Bone marrow (tissue), 2 donors: ENCODE measurements around the gene CPM.

Experiments
- DNase-seq, 2 donors: peaks; one replicate each; lab custom pipeline; 2025; lab: John Stamatoyannopoulos, UW

The CPM gene

DNA sequence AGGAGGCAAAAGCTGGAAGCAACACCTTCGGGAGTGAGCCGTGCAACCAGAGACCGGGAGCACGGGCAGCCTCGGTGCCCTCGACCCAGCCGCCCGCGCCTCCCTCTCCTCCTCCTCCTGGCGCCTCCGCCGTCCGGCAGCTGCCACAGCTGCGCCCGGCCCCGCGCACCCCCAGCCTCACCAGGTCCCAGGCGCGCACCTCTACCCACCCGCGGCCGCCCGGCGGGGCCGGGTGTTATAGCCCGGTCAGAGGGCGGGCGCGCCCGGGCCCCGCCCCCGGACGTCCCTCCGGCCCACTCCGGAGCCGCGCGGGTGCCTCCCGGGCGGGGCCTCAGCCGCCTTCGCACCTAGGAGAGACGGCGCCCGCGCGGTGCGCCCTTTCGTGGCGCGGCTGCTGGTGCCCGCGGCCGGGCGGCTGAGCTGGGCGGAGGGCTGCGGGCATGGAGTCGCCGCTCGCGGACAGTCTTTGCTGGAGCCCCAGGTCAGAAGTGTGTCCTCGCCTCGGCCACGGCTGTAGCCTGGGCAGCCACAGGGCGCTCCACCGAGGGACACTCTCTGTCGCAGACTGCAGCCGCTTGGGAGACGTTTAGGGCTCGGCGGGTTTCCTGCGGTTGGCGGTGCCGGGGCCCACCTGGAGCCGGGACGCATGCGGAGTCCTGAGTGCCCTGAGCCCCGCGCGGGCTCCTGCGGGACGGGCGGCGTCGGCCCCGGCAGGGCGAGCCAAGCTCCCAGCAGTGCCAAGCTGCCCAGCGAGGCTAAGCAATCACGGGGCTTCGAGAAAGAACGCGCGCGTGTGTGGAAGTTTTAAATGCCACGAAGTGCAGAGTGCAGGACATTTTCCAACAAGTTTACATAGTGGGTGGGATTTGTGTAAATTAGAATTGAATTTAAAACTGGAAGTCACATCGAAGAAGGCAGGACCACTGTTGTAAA, at the start of gene CPM:
Gene CPM (minus strand): TSS at position 211 of the 933 bp plus-strand sequence. CDS start 334 bp downstream, outside the sequence.
- DNase-seq = peak in 1 of 2 donors; percentile 61

DNA sequence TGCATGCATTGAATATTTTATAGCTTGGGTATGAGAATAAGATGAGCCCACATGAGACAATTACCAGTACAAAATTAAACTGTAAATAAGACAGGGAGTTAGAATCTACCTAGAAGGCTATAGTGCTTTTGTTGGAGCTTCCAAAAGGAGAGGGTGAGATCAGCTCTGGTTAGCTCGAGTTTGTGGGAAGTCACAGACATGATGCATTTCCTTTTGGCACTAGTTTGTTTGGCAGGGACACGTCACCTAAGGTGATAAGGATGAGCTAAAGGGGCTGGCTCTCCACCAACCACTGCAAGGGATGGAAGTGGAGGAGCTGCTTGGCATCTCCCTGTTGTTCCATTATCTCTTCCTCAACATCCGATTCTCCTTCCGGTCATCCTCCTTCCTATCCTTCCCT, 48.5 kb upstream of the CPM start:
- no peak for DNase-seq

DNA sequence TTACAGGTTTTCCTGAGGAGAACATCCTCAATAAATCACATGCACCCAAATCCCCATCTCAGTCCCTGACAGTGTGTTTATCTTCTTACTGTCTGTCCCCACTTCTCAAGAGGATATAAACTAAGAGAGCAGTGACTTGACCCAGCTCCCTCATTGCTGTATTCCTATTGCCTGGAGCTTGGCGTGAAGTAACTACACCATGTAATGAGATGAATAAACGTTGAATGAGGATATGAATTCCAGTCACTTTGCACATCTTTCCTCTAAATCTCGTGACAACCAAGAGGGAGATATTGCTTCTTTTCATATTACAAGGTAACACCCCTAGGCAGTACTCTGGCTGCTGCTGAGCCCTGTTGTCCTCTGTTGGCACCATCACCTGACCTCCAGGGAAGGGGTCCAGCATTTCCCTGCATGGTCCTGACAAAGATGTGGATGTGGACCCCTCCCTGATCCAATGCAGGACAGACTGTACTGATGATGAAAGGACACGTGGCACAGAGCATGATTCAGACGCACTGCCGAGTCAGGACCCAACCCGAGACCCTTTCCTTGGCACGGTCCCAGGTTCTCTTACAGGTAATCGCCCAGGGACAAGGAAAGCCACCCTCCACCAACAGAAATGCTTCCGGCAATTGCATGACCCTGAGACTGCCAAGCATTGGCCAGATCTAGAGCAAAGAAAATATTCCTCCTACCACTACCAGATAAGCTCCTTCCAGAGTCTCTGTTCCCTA, 47.7 kb upstream of the CPM start:
- DNase-seq = no peak

DNA sequence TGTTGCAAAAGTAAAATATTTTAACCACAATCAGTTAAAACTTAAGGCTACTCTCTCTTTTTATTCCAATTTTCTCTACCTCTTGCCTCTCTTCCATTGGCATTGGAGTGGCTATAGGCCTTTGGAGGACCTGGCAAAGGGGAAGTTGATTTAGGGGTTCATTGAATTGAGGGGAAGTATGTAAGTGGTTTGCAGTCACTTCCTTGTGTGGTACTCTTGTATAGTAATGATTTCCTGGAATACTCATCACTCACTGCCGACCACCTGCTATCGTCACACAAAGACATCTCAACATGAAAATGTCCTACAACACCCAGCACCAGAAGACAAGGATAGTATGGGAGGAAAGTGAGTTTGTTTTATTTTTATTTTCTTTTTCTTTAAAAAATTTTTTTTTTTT, 45.7 kb upstream of the CPM start:
- no peak for DNase-seq

DNA sequence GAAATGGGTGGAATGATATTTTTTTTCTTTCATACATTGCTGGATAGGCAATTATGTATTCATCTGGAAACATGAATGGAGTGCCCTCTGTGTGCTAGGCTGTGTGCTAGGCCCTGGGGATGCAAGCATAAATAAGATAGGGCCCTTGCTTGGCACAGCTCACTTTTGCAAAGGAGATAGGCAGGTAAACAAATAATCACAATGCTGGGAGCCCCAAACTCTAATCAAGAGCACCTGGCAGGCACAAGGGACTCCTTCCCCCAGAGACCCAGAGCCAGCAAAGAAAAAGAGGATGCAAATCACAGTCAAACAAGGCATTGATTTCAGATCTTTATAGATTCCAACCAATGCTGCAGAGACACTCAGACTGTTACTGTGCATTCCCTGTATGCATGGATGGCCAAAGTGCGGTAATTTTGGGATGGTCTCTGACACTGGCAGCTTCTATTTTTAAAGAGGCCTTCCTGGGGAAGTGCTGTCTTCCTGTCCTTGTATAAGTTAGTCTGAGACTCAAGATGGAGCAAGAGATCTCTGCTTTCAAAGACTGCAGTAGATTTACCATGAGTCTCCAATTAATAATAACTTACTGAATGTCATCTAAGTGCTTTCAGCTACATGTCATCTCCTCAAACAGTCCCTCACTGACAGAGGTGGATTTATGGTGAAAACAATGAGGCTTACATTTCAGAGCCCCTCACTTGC, 45.1 kb upstream of the CPM start:
- no peak for DNase-seq

DNA sequence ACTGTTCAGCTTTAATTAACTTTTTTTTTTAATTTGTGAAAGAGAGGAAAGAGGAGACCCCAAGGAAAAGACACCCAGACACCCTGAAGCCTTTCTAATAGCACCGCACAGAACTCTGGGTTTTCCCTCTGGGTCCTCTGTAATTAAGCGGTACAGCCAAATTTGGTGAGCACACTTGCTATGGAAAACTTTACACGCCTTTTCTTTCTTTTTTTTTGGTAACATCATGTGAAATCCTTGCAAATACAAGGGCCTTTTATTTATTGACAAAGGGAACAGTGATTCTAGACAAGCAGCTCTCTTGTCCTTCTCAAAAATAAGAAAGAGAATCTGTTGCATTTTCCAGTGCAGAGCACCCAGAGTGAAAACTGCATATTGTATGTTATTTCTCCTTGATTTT, 44.4 kb upstream of the CPM start:
- DNase-seq = no peak

DNA sequence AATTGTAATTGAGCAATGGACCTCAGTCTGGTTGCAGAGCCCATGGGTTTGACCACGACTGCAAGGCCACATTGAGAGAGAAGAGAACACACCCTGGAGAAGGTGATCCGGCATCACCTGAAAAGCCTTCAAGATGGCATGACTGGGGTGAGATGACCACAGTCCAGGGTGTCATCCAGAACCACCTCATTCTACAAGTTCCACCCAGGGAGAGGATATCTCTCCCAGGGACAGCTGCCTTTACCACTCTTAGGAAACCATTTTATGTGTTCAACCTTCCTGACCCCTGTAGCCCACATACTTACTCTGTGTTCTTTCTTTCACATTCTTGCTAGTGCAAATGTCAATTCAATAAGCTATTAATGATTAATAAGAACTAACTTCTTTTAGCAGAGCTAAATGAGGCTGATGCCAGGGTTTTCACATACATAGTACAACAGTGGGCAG, 43.4 kb upstream of the CPM start:
- no peak for DNase-seq

DNA sequence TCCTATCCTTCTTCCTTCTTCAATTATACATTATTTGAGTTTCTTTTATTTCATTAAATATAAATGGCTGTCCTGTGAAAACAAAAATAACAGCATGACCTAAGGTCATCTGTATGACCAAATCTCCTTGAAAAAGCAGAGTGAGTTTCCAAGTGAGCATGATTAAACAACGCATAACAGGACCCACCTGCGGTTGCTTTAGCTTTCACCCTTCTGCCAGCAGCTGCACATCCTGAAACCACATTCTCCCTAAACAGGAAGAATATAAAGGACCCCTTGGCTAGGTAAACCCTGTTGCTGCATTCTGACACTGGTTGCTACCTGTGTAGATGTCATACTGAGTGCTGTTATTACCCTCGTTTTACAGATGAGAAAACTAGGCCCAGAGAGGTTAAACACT, 42.8 kb upstream of the CPM start:
- no peak for DNase-seq

DNA sequence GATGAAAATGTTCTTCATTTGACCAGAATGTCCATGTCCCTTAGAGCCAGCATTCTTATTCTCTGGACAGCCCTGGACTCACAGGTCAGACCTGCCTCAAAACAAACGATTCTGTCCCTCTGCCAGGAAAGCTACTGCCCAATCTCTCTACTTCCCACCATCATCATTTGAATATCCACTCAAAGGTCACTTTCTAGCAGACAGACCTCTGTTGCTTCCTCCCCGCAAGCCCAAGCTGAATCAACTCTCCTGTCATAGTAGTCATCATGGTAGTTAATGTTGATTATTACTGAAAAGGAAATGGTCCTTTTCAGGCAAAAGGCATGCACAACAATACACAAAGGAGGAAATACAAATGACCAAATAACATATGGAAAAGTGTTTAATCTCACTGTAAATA, 39.6 kb upstream of the CPM start:
- no peak for DNase-seq

DNA sequence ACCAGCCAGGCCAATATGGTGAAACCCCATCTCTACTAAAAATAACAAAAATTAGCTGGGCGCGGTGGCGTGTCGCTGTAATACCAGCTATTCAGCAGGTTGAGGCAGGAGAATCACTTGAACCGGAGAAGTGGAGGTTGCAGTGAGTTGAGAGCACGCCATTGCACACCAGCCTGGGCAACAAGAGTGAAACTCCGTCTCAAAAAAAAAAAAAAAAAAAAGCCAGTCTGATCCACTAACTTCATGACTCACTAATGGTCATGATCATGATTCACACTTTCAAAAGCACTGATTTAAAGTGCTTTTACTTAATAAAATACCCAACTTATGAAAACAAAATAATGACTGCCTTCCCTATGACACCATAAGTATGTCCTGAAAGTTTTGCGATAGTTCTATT, 38.4 kb upstream of the CPM start:
- DNase-seq = no peak

DNA sequence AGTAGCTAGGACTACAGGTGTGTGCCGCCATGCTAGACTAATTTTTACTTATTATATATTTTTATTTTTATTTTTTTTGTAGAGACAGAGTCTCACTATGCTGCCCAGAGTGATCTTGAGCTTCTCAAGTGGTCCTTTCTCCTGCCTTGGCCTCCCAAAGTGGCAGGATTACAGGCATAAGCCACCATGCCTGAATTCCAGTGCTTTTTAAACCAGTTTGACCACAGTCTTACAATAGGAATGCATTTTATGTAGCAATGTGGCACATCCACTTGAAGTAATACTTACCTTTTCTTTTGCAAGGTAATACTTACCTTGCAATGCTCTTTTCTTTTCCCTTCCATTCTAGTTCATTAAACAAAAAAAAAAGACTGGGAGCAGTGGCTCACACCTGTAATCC, 38.0 kb upstream of the CPM start:
- DNase-seq = no peak

DNA sequence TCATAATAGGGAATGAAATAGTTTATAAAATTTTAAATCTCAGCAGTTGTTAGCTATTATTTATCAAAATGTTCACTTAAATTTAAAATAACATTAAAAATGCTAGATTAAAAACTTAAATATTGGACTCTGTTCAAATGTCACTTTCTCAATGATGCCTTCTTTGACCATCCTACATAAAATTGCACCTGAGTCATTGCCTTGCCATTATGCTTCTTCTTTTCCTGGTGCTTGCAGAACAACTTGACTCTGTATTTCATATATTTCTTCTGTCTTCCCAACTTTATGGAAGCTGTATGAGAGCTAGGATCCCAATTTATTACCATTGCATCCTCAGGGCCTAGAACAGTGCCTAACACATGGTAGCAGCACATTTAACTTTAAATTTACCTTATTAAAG, 37.3 kb upstream of the CPM start:
- DNase-seq = no peak

DNA sequence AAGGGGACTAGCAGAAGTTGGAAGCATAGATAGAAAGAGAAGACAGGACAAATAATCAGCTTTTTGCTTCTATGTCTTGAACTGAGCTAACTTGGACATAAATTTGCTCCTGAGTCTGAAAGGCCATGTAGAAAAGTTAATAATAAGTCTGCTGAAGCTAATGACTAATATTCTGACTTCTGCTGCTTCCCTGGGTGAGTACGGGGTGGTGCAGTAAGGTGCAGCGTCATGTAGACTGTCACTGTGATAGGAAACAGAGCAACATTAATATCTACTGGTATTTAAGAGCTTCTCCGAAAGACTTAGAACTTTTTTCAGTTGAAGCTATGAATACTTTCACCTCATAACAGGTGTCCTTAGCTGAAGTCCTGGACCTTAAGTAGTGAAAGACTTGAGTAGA, 34.1 kb upstream of the CPM start:
- DNase-seq = no peak

DNA sequence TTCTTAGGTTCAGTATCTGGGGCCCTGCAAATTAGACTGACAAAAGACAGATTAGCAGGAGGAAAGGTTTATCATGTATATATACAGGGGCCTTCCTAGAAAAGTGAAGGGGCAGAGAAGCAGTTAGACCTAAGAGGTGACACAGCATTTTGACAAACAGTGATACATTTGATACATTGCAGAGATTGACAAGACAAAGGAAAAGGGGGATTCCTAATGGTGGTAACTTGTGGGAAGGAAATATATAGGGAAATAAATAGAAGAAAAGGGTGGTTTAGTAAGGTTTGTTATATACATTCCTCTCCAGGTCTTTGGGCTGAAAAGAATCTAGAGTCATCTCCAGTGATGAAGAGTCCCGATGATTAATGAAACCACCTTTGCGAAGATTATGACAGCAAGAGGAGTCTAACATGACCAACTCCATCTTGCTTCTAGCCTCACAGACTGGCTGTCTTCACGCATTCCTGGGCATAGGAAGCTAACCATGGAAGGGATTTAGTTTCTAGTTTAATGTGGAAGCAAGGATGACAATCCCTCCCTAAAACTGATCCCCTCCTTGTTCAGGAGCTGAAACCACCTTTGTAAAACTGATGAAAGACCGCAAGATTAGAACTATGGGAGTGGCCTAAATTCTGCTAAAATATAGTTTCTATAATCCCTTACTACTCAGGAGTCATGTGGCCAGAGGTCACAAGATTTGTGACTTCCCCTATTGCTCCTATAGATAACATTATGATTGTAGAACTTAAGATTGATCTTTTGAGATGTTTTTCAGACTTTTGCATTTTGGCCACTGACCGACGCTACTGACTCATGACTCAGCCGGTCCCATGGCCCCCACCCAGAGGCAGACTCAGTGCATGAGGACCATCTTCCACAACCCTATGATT, 31.1 kb upstream of the CPM start:
- no peak for DNase-seq

DNA sequence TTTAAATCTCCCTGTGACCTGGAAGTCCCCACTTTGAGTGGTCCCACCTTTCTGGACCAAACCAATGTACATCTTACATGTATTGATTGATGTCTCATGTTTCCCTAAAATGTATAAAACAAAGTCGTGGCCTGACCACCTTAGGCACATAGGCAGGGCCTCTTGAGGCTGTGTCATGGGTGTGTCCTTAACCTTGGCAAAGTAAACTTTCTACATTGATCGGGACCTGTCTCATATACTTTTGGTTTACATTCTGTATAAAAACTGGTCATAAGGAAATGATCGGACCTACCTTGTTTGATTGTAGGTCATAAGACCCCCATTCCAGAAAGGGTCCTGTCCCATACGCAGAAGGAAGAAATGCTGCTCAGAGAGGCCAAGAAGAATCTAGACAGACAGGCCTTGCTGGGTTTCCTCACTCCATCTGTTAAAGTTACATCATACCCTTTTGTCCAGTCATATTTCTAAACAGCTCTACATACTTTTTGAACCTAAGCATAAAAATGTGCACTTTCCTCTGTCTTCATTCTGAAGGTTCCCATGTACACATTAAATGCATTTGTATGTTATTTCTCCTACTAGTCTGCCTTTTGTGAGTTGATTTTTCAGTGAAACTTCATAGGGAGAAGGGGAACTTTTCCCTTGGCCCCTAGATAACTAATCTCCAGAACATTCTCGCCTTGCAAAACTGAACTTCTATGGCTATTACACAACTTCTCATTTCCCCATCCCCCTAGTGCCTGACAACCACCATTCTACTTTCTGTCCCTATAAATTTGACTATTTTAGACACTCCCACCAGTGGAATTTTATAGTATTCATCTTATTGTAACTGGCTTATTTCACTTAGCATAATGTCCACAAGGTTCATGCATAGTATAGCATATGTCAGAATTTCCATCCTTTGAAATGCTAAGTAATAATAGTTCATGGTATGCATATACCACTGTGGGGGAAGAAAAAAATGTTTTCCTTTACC, 30.2 kb upstream of the CPM start:
- no peak for DNase-seq

DNA sequence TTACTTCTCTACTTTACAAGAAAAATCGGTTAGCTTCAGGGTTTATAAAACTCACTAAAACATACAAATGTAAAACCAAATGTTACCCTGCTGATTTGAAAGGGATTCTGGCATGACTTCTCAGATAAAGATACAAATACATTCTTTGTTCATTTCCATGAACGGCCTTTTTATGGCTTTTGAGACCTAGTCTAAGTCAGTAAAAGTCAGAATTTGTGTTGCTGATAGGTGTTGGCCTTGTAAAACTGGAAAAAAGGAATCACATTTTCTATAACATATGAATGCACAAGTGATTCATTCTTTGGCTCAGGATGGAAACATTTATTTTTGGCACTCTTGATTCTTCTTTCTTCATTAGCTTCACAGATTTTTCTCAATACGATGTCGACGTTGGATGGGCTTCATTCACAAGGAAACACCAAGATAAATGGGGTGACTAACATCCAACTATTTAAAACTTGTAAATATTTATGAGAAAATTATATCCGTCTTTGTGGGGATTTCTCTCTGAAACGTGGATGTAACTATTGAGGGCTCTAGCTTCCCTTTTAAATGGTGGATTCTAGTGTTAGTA, 27.0 kb upstream of the CPM start:
- no peak for DNase-seq

DNA sequence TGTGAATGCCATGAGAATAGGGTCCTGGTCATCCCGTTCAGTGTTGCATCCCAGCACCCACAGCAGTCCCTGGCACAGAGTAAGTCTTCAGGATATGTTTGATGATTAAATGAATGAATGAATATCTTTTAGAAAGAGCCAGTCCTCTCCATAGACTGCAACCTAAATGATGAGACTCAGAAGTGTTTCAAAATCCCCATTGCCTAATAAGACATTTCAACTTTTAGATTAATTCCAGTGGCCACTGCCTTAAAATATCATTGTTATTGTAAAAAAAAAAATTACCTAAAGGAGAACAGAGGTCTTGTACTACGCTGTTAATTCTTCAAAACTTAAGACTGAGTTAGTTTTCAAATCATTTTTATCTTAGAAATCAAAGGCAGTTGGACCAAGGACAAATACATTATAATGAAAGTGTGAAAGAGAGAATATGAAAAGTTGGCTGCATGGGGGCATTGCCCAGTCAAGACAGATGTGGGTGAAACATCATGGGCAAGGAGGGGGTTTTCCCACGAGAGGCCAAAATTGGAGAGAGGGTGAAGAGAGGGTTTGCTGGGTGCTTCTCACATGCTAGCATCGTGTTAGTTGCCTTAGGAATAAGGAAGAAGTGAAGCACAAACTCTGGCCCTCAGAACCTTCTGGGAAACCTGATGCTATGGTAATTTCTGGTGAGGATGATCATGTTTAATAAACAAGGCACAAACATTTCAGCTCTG, 26.3 kb upstream of the CPM start:
- no peak for DNase-seq

DNA sequence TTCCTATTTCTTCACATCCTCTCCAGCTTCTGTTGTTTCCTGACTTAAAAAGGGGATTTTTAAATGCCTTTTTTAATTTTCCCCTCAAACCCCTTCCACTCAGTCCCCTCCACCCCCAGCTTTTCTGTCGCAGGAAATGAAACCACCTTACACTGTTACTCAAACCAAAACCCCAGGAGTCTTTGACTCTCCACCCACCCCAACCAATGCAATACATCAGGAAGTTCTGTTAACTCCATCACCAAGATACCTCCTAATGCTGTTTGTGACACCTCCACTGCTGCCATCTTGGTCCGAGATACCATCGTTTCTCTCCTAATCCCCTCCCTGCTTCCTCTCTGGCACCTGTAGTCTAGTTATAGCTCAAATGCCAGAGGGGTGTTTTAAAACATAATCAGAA, 25.4 kb upstream of the CPM start:
- DNase-seq = no peak

DNA sequence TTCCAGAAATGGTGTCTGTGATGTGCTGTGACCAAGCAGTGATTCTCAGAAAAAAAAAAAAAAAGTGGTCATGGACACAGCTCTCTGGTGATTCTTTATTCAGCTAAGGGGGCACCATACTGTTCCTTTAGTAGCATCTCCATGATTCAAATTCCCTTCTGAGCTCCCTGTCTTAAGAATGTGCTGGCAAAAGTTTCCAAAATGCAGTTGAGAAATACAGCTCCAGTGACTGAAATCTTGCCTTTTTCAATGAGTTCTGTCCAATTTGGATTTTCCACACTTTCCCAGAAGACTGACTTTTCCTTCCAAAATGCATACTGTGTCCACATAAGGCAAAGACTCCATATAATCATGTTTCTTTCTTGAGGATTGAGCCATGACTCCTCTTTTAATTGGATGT, 24.3 kb upstream of the CPM start:
- DNase-seq = no peak
